ENCODE results near the gene BICC1.

- no peak for TF ChIP-seq CTCF (IDR thresholded peaks at IDR 0.05)
- no peak for TF ChIP-seq EZH2 (IDR thresholded peaks at IDR 0.05; ENCODE audit: borderline replicate concordance, insufficient read depth, low read depth, low read length, poor library complexity, severe bottlenecking)
Measured at GRCh38 chr10:58765910-58766309, 253.2 kb downstream of the BICC1 start.

Measured in B cell (primary cell).